GM19328 (cell line): Measurements from ENCODE around the gene CFAP65.

Experiments
- ATAC-seq: cut with Tn5 transposase; IDR thresholded peaks from one replicate; pipeline ENCODE4 v1.9.1; 2021; ENCODE audit warnings: mild to moderate bottlenecking, moderate library complexity; ENCODE audit not compliant: unreplicated experiment

The CFAP65 gene

DNA sequence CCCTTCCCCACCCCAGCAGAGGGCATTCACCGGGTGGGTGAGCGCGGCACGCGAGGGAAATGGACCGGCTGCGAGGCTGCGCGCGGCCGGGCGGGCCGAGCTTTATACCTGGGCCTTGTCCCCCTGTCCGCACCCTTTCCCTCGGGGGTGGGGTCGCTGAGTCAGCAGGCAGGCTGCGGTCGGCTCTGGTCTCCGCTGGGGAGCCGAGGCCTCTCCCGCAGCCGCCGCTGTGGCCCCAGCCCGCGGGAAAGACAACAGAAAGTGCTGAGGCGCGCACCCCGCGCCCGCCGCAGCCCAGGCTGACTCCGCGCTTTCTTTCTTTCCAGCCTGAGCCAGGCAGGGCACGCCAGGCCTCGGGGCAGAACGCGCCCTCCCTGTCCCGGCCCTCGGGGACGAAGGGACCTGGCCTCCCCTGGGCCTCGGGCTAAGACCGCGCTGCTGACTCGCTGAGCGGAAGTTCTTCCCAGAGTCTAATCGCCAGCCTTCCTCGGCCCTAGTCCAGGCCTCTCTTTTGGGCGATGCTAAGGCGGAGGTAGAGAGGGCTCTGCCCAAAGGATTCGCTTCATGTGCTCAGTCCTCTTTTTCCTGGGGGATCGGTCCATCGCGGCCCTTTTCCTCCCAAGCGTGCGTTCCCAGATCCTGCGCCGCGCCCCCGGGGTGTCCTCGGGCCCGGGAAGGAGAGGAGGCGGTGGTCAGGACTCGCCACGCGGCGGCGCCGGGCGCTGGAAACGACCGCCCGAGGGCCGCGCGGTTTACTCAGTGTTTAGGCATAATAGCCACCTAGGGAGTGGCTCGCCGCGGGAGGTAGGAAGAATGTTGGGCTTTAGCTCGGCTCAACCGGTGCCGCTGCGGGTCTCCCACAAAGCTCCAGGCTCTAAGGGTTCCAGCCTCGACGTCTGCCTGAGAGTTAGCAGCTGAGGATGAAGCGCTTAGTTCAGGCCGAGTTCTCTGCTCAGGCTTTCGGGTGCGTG lies 47.7 kb downstream of the CFAP65 start, which contains the start of gene CRYBA2:
Gene CRYBA2 (minus strand): TSS at position 78 of the 971 bp plus-strand sequence. CDS start 246 bp downstream, outside the sequence.
- no peak for ATAC-seq

DNA sequence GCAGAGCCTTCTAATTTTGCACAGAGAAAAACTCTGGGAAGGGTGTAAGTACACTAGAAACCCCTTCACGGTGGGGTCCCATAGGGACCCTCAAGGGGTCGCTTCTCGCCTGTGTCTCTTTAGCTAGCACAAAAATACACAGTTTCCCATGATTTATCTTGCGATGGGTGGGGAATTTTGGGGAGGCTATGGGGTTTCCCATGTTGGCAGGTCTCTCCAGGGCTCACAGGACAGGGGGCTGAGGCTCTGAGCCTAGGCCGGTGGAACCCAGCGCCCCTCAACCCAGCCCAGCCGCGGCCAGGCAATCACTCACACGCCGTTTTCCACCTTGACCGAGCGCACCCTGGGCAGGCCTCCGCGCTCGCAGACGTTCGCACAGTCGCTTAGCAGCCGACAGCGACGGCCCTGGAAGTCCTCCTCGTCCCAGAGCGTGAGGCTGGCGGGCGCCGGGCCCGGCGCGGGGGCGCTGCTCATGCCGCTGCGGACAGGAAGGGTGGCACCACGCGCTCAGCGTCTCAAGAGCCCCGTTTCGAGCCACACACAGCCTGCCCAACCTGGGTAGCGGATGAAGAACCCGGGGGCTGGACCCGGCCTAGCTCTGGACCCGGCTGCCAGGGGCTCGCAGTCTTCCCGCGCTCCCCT lies 48.5 kb downstream of the CFAP65 start:
- no peak for ATAC-seq

DNA sequence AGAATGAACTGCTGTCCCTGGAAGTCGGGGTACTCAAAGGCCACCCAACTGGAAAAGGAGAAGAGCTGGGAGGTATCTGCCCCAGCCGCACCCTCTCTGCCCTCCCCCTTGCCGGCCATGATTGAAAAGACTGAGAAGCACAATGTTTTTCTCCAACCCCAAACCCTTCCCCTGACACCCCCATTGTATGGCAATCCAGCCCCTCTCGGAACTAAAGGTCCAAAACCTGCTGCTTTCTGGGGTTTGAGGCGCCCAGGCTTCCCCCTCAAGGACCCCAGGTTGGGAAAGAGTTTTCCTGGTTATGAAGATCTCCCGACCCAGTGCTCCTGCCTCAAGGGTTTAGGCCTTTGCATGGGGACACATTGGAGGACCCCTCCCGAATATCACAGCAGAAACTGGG lies 49.1 kb downstream of the CFAP65 start:
- no peak for ATAC-seq

DNA sequence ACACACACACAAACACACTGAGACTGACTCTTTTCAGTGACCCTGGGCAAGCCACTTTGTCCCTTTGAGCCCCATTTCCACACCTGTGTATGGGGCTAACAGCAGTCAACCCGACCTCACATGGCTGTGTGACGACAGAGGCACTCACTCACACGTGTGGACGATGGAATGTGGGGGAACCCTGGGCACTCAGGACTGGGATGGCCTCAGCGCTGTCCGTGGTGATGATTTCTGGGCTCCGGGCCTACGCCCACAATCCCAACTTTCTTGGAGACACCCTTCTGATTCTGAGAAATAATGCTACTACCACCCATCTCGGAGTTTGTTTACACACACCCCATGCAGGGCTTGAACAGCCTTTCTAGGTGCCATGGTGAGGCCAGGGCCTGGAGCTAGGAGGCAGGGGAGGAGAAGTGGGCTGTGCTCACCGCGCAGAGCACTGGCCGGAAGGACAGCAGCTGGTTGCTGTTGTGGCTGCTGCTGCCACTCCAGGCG lies 49.6 kb downstream of the CFAP65 start:
- ATAC-seq: no peak

DNA sequence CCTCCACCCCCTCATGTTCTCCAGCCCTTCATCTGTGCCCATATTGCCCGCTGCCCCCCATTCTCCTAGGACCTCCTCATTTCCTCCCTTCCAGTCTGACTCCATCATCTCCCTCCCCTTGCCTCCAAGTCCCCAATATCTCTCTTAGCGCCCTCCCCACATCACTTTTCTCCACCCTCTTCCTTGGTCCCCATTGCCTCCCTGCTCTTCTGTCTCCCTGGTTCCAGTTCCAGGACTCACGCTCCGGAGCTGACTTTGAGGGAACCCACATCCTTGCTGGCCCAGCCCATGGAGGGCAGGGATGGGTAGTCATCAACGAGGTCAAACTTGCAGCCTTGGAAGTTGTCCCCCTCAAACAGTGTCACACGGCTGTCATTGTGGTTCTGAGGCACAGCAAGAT lies 50.7 kb downstream of the CFAP65 start:
- no peak for ATAC-seq

DNA sequence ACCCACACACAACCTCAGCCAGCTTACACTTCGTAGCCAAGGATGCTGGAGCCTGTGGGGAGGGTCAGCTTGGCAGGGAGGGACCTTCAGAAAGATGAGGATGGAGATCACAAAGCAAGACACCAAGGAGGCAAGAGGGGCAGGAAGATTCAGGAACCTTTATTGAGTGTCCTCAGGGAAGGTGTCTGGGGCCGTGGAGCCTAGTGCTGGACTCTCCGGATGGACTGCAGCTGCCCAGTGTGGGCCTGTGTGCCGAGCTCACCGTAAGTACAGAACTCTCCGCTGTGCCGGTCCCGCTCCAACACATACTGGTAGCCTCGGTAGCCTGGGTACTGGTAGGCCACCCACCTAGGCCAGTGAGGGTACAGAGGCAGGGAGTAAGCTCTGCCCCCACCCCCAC lies 51.3 kb downstream of the CFAP65 start:
- no peak for ATAC-seq

DNA sequence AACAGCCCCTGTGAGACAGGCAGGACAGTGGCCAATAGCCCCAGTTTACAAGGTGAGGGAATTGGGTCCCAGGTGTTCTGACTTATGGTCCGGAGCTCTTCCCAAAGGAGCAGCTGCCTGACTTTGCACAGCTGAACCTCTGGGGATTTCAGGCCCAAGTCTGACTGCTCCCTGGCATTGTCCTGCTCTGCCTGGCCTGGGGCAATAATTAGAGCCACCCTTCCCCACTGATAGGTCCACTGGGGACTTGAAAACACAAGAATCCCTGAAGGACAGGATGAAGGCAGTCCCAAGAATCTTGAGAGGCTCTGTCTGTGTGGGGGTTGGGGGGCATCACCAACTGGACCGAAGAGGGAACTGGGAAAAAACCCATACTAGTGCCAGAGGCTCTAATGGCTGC lies 52.7 kb downstream of the CFAP65 start:
- ATAC-seq: no peak

DNA sequence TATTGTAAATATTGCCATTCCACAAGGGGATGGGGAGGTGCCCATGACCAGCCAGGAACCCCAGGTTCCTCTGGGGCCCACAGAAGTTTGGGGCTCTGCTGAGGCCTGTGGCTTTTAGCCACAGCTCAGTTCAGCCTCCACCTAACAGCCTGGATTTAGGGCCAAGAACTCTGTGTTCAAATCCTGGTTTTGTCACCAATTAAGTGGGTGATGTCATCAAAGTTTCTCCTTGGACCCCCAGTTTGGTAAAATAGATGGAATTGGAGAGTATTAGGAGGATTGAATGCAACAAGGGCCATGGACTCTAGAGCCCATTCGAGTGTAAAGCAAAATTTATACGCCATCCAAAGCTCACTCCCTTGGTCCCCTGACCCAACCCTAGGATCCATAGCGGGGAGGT lies 53.2 kb downstream of the CFAP65 start:
- no peak for ATAC-seq

DNA sequence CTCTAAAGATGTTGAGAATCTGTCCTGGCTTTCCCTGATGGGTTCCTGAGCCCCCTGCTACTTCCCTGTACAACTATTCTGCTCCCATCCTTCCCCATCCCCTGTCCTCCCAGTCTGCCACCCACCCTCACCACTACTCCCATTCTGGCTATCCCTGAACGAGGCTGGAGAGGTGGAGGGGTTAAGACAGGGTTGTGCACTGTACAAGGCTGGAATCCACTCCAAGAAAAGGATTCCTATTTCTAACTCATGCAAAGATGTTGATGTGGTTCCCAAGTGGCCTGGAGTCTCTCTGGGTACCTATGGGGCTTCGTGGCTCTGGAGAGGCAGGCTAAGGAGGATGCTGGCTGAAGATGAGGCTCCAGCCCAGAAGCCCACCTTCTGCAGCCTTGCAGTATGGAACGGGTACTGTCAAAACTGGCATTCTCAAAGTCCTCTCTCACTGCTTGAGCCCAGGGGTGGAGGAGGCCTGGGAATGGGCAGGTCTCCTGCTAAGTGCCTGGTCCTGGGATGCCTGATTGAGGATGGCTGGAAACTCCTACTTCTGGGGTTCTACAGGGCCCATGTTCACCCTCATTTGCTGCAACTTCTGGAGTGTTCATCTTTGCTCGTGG lies 55.1 kb downstream of the CFAP65 start:
- ATAC-seq: no peak

DNA sequence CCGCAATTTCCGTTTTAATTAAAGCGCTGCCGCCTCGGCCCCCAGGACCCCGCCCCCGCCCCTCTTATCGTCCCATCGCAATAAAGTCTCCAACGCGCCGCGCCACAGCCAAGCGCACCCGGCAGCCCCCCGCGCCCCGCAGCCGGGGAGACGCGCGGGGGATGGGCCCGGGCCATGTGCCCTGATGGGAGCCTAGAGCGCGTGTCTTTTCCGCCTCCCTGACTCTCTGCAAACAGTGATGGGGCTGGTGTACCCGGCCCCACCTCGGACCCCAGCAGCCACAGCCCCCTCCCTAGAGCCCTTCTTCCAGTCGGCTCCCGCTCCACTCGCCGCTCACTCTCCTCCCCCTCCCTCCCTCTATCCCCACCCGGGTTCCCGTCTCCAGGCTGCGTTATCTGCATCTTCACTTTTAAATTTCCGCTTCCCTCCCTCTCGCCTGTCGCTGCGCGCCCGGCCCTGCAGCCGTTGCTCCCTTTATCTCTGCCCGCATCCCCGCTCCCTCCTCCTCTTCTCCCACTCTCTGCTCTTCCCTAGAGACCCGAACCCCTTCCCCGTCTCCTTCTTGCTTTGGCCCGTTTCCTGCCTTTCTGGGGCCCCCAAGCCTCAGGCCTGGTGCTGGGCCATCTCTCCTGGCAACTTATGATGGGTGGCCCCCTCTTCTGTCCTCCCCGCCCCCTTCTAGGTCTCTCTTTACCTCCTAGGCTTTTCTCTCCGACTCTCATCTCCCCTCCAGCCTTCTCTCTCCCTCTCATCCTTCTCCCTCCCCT lies 55.8 kb downstream of the CFAP65 start:
- no peak for ATAC-seq

DNA sequence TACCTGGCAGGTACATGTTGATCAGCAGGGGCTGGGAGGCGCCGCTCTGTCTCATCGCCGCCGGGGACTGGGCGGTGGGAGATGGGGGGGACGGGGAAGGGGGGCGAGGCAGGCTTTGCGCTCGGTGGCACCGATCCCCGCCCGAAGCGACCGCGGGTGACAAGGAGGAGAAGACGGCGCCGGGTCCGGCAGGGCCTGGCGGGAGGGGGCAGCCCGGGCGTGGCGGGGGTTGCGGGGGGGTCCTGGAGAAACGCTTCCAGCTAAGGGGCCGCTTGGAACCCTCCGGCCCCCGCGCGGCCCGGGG lies 56.3 kb downstream of the CFAP65 start, which contains the start of gene FEV:
Gene FEV (minus strand): TSS at position 164 of the 304 bp plus-strand sequence. CDS start 109 bp downstream, at position 55.
- ATAC-seq: no peak

DNA sequence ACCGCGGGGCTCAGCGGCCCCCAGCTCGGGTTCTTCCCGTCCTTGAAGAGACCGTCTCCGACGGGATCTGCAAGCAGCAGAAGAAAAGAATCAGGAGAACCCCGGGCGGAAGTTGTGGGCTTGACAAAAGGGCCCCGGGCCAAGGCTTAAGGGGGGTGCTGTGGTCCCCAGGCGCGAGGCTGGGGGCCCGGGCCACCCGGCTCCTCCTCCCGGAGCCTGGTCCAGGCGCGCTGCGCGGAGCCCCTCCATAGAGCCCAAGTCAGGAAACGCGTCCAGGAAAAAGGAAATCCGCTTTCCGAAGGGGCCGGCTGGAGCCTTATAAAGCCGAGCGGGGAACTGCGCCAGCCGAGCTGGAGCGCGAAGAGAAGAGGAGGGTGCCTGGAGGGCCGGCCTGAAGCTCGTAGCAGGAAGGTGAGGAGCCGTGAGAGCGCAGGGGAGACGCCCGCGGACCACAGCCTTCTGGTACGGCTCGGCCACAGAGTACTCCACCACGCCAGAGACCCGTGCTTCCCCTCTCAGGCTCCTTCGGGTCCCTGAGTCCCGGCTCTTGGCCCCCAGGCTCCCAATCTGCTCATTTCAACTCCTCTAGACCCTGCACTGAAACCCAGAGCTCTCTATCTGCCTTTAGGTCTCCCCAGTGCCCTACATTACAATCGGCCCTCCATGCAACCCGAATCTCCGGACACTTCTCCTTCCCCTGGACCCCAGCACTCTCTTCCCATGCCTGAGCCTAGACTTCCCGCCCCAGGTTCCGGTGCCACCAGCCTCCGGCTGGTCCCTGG lies 56.9 kb downstream of the CFAP65 start:
- no peak for ATAC-seq

DNA sequence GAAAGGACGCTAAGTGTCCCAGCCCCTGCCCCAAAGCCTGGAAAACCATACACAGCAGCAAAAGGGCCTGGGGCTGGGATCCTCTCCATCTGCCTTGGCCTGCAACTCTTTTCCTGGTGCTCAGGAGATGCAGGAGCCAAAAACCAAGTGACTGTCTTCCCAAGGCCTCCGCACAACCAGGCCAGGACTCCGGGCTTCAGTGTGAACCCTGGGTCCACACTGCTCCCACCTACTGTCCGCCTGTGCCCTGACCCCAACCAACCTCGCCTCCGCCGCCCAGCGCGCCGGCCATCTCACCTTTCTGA lies 57.4 kb downstream of the CFAP65 start:
- no peak for ATAC-seq

DNA sequence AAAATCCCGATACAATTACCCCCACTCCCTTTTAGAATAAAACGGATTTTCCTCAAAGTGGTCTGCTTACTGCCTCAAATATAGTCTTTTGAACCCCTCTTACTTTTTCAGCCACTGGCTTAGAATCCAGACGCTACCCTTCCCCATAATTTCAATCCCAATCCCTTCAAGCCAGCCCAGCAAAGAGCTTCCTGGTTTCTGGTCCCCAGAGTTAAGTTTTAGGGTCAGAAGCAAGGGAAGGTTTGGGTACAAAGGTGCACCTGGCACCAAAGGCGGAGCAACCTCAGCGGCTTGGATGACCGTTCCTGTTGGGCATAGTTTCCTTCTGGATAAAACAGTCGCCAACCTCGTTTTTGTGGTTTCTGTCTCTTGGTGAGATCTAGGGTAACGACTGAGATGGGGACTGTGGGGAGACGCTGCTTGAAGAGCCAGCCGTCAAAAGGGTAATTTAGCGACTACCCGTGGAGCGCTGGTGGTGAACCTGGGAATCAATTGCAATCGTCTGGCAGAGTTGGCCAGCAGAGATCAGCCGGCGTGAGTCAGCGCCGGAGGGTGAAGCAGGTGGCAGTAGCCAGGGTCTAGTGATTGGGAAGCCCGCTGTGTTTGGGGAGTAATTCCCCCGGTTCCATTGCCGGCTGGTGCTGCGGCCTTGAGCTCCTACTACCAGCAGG lies 57.9 kb downstream of the CFAP65 start:
- ATAC-seq: no peak

DNA sequence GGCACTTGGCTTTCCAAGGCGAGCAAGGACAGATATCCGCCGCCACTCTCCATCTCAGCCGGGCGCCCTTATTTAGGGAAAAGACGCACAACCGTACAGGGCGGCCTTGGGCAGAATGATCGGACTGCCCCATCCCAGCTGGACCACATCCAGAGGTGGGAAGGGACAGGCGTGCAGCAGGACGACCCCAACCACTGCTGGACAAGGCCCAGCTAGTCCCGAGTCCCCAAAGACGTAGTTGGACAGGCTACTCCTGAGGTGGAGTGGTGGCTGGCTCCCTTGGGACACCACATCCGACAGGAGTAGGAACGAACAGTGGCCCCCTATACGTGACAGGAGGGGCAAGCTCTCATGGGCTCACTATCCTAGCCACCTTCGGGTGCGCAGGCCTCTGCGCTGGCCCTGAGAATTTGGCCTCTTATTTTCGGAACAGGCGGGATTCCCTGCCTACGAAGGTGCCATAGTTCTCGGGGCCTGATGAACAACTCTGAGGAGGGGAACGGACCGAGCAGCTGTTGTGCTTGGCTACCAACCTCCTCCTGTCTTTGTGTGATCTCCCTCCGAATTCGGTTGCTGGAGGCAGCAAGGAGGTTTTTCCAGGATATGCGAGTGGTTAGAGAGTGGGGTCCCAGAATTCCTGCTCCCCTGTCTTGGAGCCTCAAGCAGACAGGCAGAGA lies 58.6 kb downstream of the CFAP65 start:
- no peak for ATAC-seq

DNA sequence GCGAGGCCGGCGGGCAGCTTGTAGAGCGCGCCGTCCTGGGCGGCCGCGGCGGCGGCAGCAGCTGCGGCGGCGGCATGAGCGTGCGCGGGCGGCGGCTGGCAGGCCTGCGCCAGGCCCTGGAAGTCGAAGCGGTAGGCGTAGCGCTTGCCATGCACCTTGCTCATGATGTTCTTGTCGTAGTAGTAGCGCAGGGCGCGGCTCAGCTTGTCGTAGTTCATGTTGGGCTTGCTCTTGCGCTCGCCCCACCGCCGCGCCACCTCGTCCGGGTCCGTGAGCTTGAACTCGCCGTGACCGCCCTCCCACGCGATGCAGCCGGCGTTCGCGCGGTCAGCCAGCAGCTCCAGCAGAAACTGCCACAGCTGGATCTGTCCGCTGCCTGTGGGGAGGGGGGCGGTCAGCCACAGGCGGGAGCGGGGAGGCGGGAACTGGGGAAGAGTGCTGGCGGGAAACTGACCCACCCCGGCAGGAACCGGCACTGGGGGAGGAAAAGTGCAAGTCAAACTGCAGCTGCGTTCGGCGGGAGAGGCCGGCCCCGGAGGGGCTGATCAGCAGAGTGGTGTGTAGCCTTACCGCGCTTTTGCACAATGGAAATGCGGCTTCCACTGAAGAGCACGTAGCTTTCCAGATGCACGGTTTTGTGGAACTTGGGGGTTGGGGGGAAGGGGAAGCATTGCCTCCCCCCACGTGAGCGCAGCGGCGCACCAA lies 59.3 kb downstream of the CFAP65 start:
- ATAC-seq: no peak

DNA sequence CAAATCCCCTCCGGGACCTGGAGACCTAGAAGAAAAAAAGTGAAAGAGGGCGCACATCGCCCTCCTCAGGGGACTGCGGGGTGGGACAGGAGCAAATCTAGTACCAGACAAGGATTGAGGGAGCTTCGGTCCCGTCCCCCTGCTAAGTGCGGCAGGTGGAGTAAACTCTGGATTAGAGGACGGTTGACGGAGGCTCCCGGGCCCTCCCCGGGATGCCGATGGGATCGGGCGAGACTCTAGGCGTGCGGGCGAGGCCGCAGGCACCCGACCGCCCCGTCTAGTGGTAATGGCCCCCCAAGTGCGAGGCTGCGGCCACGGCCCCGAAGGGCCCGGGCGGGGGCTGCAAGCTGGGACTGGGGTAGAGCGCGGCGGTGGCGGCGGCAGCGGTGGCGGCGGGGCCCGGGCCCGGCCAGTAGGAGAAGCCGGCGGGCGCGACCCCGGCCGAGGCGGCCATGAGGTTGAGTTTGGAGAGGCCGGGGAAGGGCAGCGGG lies 59.9 kb downstream of the CFAP65 start:
- ATAC-seq: no peak

DNA sequence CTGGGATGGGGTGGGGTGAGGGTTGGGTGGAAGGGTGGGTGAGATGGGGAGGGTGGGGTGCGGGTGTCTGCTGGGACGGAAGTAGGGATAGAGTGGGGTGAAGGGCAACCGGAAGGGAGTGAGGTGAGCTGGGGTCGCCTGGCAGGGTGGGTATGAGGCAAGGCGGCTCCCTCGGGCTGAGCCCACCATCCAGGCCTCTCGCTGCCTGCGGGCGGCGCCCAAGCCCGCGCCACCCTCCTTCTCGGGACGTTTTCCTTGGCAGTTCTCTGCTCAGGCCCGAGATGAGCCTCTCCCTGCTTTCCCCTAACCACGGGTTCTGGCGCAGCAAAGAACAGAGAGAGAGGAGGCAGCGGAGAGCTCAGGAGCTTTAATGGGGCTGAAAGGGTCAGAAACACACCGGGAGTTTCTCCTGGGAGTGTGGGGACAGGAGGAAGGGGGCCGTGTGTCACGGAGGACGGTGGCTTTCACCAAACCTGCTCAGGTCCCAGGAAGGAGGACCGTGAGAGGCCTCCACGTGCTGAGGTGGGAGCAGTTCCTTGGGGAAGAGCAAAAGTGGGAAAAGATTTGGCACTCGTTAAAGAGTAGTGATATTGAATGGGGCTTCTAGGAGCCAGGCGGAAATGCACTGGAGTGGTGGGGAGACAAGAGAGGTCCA lies 60.5 kb downstream of the CFAP65 start:
- ATAC-seq: no peak
